ENCODE data around the gene RETREG3. TPM values are rescaled to one million over a fixed set of nuclear protein-coding genes. Genes with fewer than 3 reads are reported as not detected.
A peak's percentile ranks its signal among the peaks of the same experiment; 100 is the strongest.

RETREG3 gene
- total RNA-seq, 3 donors from 2014 or later (not counting 1 experiment from before 2014, with no cell fraction given) = 76.0 to 114 (median 101) TPM

DNA sequence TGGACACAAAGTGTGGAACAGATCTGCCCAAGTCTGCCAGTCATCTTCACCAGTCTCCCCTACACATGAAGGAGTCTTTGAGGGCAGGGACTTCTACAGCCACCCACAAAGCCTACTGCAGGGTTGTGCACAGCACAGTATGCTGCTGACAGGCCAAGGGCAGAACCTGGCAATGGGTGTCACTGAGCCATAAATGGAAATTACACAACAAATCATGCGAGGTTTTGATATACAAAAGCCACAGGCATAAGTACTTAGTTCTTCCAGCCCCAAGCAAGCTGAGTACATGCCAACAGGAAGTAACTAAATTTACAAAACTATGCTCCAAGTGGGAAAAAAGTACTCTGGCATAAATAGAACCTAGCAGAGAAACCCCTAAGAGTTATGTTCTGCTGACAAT lies 23.8 kb downstream of the RETREG3 start:
- no peak overlapping the region for H3K4me3 ChIP-seq (ENCODE audit: low read length)
- no peaks in the 10 kb centered on the region for H3K27me3 ChIP-seq (ENCODE audit: control insufficient read depth, insufficient read depth, low read length)
- peaks cover 5 to 15% of the 10 kb centered on the region in 2 donors for H3K4me1 Mint-ChIP-seq
- WGBS (ENCODE audit: insufficient coverage) = 82% methylated on average over 1 of the region's 1 CpG
- H3K9me3 Mint-ChIP-seq = no peaks in the 10 kb centered on the region
- no peaks in the 10 kb centered on the region for H3K9me3 ChIP-seq (ENCODE audit: control insufficient read depth, insufficient read depth, low read length)
- DNase-seq (no peak), ATAC-seq (no peak)
- no peaks in the 10 kb centered on the region for H3K27me3 Mint-ChIP-seq (ENCODE audit: low read depth in 2 of 2)
- no peak overlapping the region for H3K27ac Mint-ChIP-seq
- TF ChIP-seq, protein P1, sequence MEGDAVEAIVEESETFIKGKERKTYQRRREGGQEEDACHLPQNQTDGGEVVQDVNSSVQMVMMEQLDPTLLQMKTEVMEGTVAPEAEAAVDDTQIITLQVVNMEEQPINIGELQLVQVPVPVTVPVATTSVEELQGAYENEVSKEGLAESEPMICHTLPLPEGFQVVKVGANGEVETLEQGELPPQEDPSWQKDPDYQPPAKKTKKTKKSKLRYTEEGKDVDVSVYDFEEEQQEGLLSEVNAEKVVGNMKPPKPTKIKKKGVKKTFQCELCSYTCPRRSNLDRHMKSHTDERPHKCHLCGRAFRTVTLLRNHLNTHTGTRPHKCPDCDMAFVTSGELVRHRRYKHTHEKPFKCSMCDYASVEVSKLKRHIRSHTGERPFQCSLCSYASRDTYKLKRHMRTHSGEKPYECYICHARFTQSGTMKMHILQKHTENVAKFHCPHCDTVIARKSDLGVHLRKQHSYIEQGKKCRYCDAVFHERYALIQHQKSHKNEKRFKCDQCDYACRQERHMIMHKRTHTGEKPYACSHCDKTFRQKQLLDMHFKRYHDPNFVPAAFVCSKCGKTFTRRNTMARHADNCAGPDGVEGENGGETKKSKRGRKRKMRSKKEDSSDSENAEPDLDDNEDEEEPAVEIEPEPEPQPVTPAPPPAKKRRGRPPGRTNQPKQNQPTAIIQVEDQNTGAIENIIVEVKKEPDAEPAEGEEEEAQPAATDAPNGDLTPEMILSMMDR (IDR thresholded peaks at IDR 0.05) = no peak
- no peak overlapping the region for H3K27ac ChIP-seq (ENCODE audit: low read length)
- no peak overlapping the region for H3K4me3 Mint-ChIP-seq
- H3K36me3 ChIP-seq (ENCODE audit: control insufficient read depth, insufficient read depth, low read length) = peaks cover 81% of the 10 kb centered on the region
- intact Hi-C loops (cut with micrococcal nuclease) = no loop called here
- H3K4me1 ChIP-seq (ENCODE audit: control insufficient read depth, insufficient read depth, low read length) = peaks cover 3% of the 10 kb centered on the region
- H3K36me3 Mint-ChIP-seq = peaks cover 7% of the 10 kb centered on the region

DNA sequence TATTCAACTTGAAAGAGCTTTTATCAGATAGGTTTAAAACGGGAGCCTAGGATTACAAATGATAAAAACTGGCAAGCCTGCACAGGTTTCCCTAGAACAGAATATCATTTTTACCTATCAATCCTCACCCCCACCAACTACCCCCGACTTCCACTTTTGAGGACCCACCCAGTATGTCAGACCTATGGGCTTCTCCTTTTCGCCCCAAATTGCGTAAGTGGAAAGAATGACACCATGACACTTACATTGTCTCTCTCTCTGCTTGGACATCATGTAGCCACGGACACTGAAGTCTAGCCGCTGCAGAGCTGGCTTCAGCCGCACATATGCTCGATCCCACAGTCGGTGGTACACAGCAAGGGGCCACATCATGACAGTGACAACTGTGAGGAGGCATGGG lies 24.3 kb downstream of the RETREG3 start:
- intact Hi-C loops (cut with micrococcal nuclease) = no loop called here
- Histone ChIP-seq H3K4me1 (ENCODE audit: control insufficient read depth, insufficient read depth, low read length) (peaks cover 3% of the 10 kb centered on the region), H3K9me3 (ENCODE audit: control insufficient read depth, insufficient read depth, low read length) (no peaks in the 10 kb centered on the region), H3K27ac (ENCODE audit: low read length) (no peak overlapping the region), H3K36me3 (ENCODE audit: control insufficient read depth, insufficient read depth, low read length) (peaks cover 83% of the 10 kb centered on the region), H3K4me3 (ENCODE audit: low read length) (no peak overlapping the region), H3K27me3 (ENCODE audit: control insufficient read depth, insufficient read depth, low read length) (no peaks in the 10 kb centered on the region)
- peak in 1 of 3 donors; percentile 46 for ATAC-seq
- WGBS (ENCODE audit: insufficient coverage) = 94% methylated on average over 9 of the region's 9 CpGs
- H3K4me1 Mint-ChIP-seq = peaks cover 5 to 15% of the 10 kb centered on the region in 2 donors
- TF ChIP-seq, protein P1 (IDR thresholded peaks at IDR 0.05) = no peak
- peaks cover 7% of the 10 kb centered on the region for H3K36me3 Mint-ChIP-seq
- H3K9me3 Mint-ChIP-seq = no peaks in the 10 kb centered on the region
- H3K4me3 Mint-ChIP-seq = no peak overlapping the region
- H3K27me3 Mint-ChIP-seq (ENCODE audit: low read depth in 2 of 2) = no peaks in the 10 kb centered on the region
- H3K27ac Mint-ChIP-seq = no peak overlapping the region
- DNase-seq = no peak

DNA sequence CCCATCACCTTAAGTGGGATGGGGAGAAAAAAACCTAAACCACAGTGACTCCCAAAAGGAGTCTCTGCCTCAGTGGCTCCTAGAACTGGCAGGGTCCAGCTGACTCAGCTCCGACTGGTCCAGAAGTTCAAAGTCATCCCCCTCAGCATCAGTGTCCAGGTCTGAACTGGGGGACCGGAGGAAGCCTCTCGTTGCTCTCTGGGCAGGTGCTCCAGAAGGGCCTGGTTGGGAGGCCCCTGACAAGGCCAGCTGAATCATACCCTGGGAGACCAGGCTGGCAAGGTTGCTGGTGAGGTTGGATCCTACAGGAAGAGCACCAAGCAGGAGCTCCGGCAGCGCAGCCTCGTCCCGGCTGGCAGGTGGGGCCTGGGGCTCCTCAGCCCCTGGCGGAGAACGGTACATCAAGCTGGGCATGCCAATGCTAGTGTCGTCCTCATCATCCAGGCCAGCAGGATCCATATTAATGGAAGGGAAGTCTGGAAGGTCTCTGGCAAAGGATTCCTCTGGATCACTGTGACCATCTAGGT lies 27.4 kb downstream of the RETREG3 start:
- H3K4me1 ChIP-seq (ENCODE audit: control insufficient read depth, insufficient read depth, low read length) = peaks cover 21% of the 10 kb centered on the region
- WGBS (ENCODE audit: insufficient coverage) = 97% methylated on average over 10 of the region's 10 CpGs
- TF ChIP-seq, protein P1 (IDR thresholded peaks at IDR 0.05) = no peak
- DNase-seq (no peak), ATAC-seq (no peak)
- H3K9me3 Mint-ChIP-seq = no peaks in the 10 kb centered on the region
- no peak overlapping the region for H3K27ac ChIP-seq (ENCODE audit: low read length)
- H3K27me3 ChIP-seq (ENCODE audit: control insufficient read depth, insufficient read depth, low read length) = no peaks in the 10 kb centered on the region
- peaks cover 66% of the 10 kb centered on the region for H3K36me3 ChIP-seq (ENCODE audit: control insufficient read depth, insufficient read depth, low read length)
- H3K4me1 Mint-ChIP-seq = peaks cover 24 to 27% of the 10 kb centered on the region in 2 donors
- no peaks in the 10 kb centered on the region for H3K27me3 Mint-ChIP-seq (ENCODE audit: low read depth in 2 of 2)
- intact Hi-C loops (cut with micrococcal nuclease) = no loop called here
- H3K36me3 Mint-ChIP-seq = peaks cover 7% of the 10 kb centered on the region
- H3K9me3 ChIP-seq (ENCODE audit: control insufficient read depth, insufficient read depth, low read length) = no peaks in the 10 kb centered on the region
- H3K4me3 Mint-ChIP-seq = no peak overlapping the region
- H3K27ac Mint-ChIP-seq = no peak overlapping the region
- H3K4me3 ChIP-seq (ENCODE audit: low read length) = no peak overlapping the region

Measured in natural killer cell (primary cell).